Measurements from ENCODE around the gene FAM107B. TPM values are rescaled to one million over a fixed set of nuclear protein-coding genes. Genes with fewer than 3 reads are reported as not detected.

The FAM107B gene
- total RNA-seq, 1 experiment from 2014 or later: 24.5 TPM

GRCh38 chr10:14727924-14728323 lies 46.8 kb downstream of the FAM107B start:
- H3K36me3 Mint-ChIP-seq (ENCODE audit: insufficient read depth in 1 of 3, low read depth in 3 of 3): peaks cover 0 to 5% (median 3%) of the 10 kb centered on the region in 3 experiments; a peak in 5 of 7 replicates
- no peak overlapping the region for H3K56ac ChIP-seq (ENCODE audit: insufficient read length, low read depth, low read length)

More at GRCh38 chr10:14727924-14728323, 46.8 kb downstream of the FAM107B start:
- Histone ChIP-seq H3K9ac (ENCODE audit: extremely low read depth, insufficient read length, low read length) (no peak overlapping the region), H3K79me2 (ENCODE audit: insufficient read depth, low read length) (no peaks in the 10 kb centered on the region), H3K4me2 (ENCODE audit: insufficient read depth, insufficient read length, low read length) (no peak overlapping the region), H3K9me3 (ENCODE audit: control insufficient read depth, low read depth, low read length) (no peaks in the 10 kb centered on the region), H2BK120ac (ENCODE audit: low read depth, low read length, poor library complexity, severe bottlenecking) (no peak overlapping the region), H4K5ac (ENCODE audit: insufficient read length, low read depth, low read length) (no peak overlapping the region), H3K4me1 (ENCODE audit: insufficient read depth, low read length) (no peaks in the 10 kb centered on the region), H4K91ac (ENCODE audit: insufficient read length, low read depth, low read length) (no peak overlapping the region), H4K8ac (replicated peaks; ENCODE audit: insufficient read length, low read depth, low read length) (no peak overlapping the region), H3K23me2 (ENCODE audit: insufficient read length, low read depth, low read length, poor library complexity, severe bottlenecking) (no peaks in the 10 kb centered on the region), H3K79me1 (ENCODE audit: insufficient read depth, low read depth, low read length, poor library complexity, severe bottlenecking) (no peaks in the 10 kb centered on the region), H2BK20ac (ENCODE audit: low read depth, low read length, poor library complexity, severe bottlenecking) (no peak overlapping the region), H4K20me1 (ENCODE audit: control insufficient read depth, insufficient read depth, insufficient read length) (no peaks in the 10 kb centered on the region), H3K4ac (ENCODE audit: low read depth, low read length) (no peak overlapping the region), H2BK15ac (ENCODE audit: low read depth, low read length) (no peak overlapping the region), H3K27me3 (ENCODE audit: insufficient read depth, low read length) (no peaks in the 10 kb centered on the region), H2AK5ac (ENCODE audit: insufficient read length, low read length) (no peak overlapping the region), H3T11ph (ENCODE audit: low read length) (no peak overlapping the region), H2AFZ (ENCODE audit: low read length) (no peak overlapping the region), H3K27ac (ENCODE audit: insufficient read length, low read depth, low read length) (no peak overlapping the region), H2BK5ac (ENCODE audit: insufficient read length, low read length) (no peak overlapping the region), H3K23ac (ENCODE audit: insufficient read length, low read depth, low read length) (no peak overlapping the region), H3K14ac (ENCODE audit: insufficient read depth, low read length) (no peak overlapping the region), H3K18ac (ENCODE audit: insufficient read length, low read depth, low read length) (no peak overlapping the region), H2BK12ac (ENCODE audit: insufficient read length, low read depth, low read length) (no peak overlapping the region)
- WGBS (ENCODE audit: extremely low coverage, insufficient read length, low lambda C conversion rate): no CpG with 5 or more reads among the region's 1 CpG
- TF ChIP-seq, protein P1, sequence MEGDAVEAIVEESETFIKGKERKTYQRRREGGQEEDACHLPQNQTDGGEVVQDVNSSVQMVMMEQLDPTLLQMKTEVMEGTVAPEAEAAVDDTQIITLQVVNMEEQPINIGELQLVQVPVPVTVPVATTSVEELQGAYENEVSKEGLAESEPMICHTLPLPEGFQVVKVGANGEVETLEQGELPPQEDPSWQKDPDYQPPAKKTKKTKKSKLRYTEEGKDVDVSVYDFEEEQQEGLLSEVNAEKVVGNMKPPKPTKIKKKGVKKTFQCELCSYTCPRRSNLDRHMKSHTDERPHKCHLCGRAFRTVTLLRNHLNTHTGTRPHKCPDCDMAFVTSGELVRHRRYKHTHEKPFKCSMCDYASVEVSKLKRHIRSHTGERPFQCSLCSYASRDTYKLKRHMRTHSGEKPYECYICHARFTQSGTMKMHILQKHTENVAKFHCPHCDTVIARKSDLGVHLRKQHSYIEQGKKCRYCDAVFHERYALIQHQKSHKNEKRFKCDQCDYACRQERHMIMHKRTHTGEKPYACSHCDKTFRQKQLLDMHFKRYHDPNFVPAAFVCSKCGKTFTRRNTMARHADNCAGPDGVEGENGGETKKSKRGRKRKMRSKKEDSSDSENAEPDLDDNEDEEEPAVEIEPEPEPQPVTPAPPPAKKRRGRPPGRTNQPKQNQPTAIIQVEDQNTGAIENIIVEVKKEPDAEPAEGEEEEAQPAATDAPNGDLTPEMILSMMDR (conservative IDR thresholded peaks at IDR 0.05): no peak
- no peak for DNase-seq
- Mint-ChIP-seq H3K4me3 (no peak overlapping the region), H3K27ac (no peak overlapping the region; a peak in 1 of 7 replicates), H3K27me3 (ENCODE audit: low read depth) (peaks cover 7% of the 10 kb centered on the region), H3K4me1 (no peaks in the 10 kb centered on the region), H3K9me3 (peaks cover 4 to 8% of the 10 kb centered on the region in 2 experiments; a peak in 4 of 5 replicates)

Data from H9 (cell line).